Upper lobe of left lung (tissue), 6 donors: ENCODE measurements around the gene ADAM12. TPM values are rescaled to one million over a fixed set of nuclear protein-coding genes. Genes with fewer than 3 reads are reported as not detected.
A peak's percentile ranks its signal among the peaks of the same experiment; 100 is the strongest.

Source experiments
- ATAC-seq, 2 donors: fragments of 200-7000 bp; cut with Tn5 transposase; one replicate each; pipeline ENCODE4 v1.9.1; 2022; ENCODE audit warnings: mild to moderate bottlenecking in 2 of 2, moderate library complexity in 2 of 2; ENCODE audit not compliant: low FRiP score in 2 of 2
- DNase-seq, 2 donors: peaks; one replicate each; pipeline ENCODE4 v3.0.0-alpha.2; 2019 to 2020
- H3K27ac ChIP-seq, 4 donors: fragments of 200-600 bp; sonication (generic); one replicate each; pipeline ENCODE4 v1.5.1; 2016 to 2019
- H3K27me3 ChIP-seq, 4 donors: fragments of 200-600 bp; sonication (generic); one replicate each; pipeline ENCODE4 v1.5.1; 2017 to 2019
- H3K36me3 ChIP-seq, 4 donors: fragments of 200-600 bp; sonication (generic); one replicate each; pipeline ENCODE4 v1.5.1; 2016 to 2019
- H3K4me1 ChIP-seq, 4 donors: fragments of 200-600 bp; sonication (generic); one replicate each; pipeline ENCODE4 v1.5.1; 2018 to 2019
- H3K4me3 ChIP-seq, 4 donors: fragments of 200-600 bp; sonication (generic); one replicate each; pipeline ENCODE4 v1.5.1; 2017 to 2019; ENCODE audit warnings: mild to moderate bottlenecking in 2 of 4, moderate library complexity in 1 of 4
- H3K9me3 ChIP-seq, 4 donors: fragments of 200-600 bp; sonication (generic); one replicate each; pipeline ENCODE4 v1.5.1; 2018 to 2019
- EP300 ChIP-seq, 4 donors: sonication (generic); formaldehyde crosslinking; IDR thresholded peaks; one replicate each; pipeline ENCODE4 v1.5.1; 2017; ENCODE audit warnings: antibody characterized with exemption in 4 of 4, control low read depth in 2 of 4
- POLR2A ChIP-seq, 4 donors: fragments of 450-650 bp; IDR thresholded peaks; one replicate each; pipeline ENCODE4 v1.5.1; 2016 to 2017; ENCODE audit warnings: antibody characterized with exemption in 4 of 4, mild to moderate bottlenecking in 2 of 4
- POLR2AphosphoS5 ChIP-seq, 2 donors: sonication (generic); formaldehyde crosslinking; IDR thresholded peaks; one replicate each; pipeline ENCODE4 v1.5.1; 2017; ENCODE audit warnings: antibody characterized with exemption in 2 of 2
- WGBS, 2 donors: methylation state at CpG; one replicate each; pipeline ENCODE4 v1.1.5; 2017 to 2018; 5-methylcytosine and 5-hydroxymethylcytosine counted together
- total RNA-seq, 6 donors: library from RNA; depleted of rRNA in 4 of 6; stranded (reverse); fragments of >200 nt in 4 of 6; gene quantifications; one replicate each; pipeline versions ENCODE4 v1.1.0 to v1.2.1, GENCODE V29; 2016 to 2021
- TF ChIP-seq, protein P1 (sequence below), 6 experiments: fragments of 450-650 bp in 4 of 6; fragments of 200-600 bp in 2 of 6; sonication (generic) in 2 of 6; IDR thresholded peaks; one replicate each; pipeline ENCODE4 v1.5.1; 2016 to 2019; ENCODE audit warnings: antibody characterized with exemption in 6 of 6
- donor health status: DM: no; HTN: no; CAD: no; lungs with moderate emphysema.
- donor health status: DM: no; HTN: yes; CAD: no; lungs with severe emphysema.

The ADAM12 gene
- total RNA-seq, 6 donors from 2014 or later, result 0.44 to 3.7 (median 0.82) TPM

DNA sequence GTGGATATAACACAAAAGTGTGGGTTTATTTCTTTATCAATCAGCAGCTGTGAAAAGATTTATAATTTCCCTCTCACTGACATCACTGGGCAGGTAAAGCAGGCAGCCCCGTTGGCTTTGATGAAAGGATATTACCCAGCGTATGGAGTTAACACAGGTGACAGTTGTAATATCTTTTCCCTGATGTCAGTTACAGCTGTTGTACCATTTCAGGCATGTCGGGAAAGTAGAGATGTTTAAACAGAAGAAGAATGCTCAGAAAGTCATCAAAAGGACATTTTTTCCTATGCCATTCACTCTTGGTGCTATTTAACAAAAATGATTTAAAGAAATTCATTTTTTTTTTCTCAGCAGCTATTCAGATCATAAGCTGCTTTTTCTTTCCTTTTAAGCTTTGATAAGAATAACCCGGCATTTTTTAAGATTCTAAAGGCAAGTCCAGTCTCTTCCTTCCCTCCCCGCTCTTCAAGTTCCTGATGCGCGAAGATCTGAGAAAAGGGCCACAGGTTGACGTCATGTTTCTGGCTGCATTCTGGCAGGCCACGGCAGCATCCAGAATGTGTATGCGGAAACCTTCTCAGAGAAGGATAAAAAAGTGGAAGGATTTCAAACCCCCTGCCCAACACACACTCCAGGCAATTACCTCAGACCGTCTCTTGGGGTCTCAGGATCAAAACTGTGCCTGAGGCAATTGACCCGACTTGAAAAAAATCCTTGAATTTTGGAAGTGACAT is 32.5 kb upstream of the ADAM12 start:
- H3K27ac ChIP-seq, result no peak overlapping the region
- H3K27me3 ChIP-seq, result no peaks in the 10 kb centered on the region
- H3K4me1 ChIP-seq, result no peaks in the 10 kb centered on the region
- peak in 1 of 2 donors; percentile 15 for ATAC-seq
- no peak overlapping the region for H3K4me3 ChIP-seq
- WGBS, 2 donors, result 72 to 78% methylated on average over 12 of the region's 12 CpGs
- no peaks in the 10 kb centered on the region for H3K36me3 ChIP-seq
- no peak for DNase-seq
- H3K9me3 ChIP-seq, result peaks cover 0 to 18% (median 10%) of the 10 kb centered on the region in 4 donors
- TF ChIP-seq POLR2A (IDR thresholded peaks at IDR 0.05) (no peak), EP300 (IDR thresholded peaks at IDR 0.05) (no peak), POLR2AphosphoS5 (IDR thresholded peaks at IDR 0.05) (no peak)
- TF ChIP-seq, protein P1, sequence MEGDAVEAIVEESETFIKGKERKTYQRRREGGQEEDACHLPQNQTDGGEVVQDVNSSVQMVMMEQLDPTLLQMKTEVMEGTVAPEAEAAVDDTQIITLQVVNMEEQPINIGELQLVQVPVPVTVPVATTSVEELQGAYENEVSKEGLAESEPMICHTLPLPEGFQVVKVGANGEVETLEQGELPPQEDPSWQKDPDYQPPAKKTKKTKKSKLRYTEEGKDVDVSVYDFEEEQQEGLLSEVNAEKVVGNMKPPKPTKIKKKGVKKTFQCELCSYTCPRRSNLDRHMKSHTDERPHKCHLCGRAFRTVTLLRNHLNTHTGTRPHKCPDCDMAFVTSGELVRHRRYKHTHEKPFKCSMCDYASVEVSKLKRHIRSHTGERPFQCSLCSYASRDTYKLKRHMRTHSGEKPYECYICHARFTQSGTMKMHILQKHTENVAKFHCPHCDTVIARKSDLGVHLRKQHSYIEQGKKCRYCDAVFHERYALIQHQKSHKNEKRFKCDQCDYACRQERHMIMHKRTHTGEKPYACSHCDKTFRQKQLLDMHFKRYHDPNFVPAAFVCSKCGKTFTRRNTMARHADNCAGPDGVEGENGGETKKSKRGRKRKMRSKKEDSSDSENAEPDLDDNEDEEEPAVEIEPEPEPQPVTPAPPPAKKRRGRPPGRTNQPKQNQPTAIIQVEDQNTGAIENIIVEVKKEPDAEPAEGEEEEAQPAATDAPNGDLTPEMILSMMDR (IDR thresholded peaks at IDR 0.05), result no peak

- DNase-seq (no peak), ATAC-seq (no peak)
- Histone ChIP-seq H3K27ac (no peak overlapping the region), H3K9me3 (peaks cover 0 to 5% (median 0%) of the 10 kb centered on the region in 4 donors), H3K4me3 (no peak overlapping the region), H3K4me1 (no peaks in the 10 kb centered on the region), H3K36me3 (no peaks in the 10 kb centered on the region), H3K27me3 (no peaks in the 10 kb centered on the region)
- 83 to 84% methylated on average over 4 of the region's 4 CpGs for WGBS, 2 donors
- TF ChIP-seq POLR2A (IDR thresholded peaks at IDR 0.05) (no peak), EP300 (IDR thresholded peaks at IDR 0.05) (no peak), POLR2AphosphoS5 (IDR thresholded peaks at IDR 0.05) (no peak)
- TF ChIP-seq, protein P1 (IDR thresholded peaks at IDR 0.05), result no peak
Observed at GRCh38 chr10:126417220-126417825, 29.0 kb upstream of the ADAM12 start.

DNA sequence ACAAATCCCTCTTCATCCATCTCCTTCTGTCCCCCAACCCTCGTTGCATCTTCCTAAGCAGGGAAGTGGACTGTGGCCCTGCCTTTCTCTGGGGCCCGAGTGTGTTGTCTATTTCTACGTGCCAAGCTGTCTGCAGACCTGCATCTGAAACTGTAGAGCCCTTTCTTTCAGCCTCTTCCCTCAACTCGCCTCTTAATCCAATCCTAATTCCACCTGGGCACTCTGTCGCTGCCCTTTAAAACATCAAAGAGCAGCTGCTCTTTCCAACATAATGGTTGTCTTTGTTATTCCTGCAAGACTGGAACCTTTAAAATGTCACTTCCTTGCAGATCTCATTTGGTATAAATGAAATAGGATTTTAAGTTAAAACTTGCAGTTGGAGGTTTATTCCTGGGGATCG is 21.5 kb upstream of the ADAM12 start:
- Histone ChIP-seq H3K4me3 (no peak overlapping the region), H3K4me1 (no peaks in the 10 kb centered on the region), H3K36me3 (no peaks in the 10 kb centered on the region), H3K27me3 (no peaks in the 10 kb centered on the region), H3K9me3 (no peaks in the 10 kb centered on the region), H3K27ac (no peak overlapping the region)
- ATAC-seq (no peak), DNase-seq (no peak)
- TF ChIP-seq EP300 (IDR thresholded peaks at IDR 0.05), result no peak
- TF ChIP-seq, protein P1 (IDR thresholded peaks at IDR 0.05), result no peak
- 65 to 78% methylated on average over 6 of the region's 6 CpGs for WGBS, 2 donors

DNA sequence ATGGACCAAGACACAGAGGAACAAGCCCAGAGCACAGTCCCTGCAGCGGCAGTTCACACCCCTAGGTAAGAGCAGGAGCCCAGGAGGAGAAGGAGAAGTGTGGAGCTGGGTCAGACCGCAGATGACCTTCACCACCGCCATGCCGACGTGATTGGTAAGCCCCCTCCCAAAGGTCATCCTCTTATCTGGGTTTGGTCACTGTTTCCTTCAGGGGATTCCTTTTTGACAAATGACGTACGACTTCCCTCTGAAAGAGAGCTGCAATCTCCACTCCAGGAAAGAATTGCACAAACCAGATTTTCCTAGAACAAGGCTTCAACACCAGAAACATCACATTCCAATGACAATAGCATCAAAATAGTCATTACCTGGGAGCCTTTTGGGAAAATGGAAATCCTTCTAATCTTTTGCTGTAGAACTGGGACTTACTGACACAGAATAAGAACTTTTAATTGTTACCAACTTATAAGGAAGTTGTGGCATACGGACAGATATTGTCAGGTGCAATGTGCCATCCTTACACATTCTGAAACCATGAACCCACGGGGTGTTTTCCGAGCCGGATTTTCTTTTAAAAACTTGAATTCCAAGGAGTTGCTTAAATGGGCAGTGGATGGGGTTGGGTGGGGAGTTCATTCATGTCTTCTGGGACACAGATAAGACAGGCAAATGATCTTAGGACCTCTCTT is 20.8 kb upstream of the ADAM12 start:
- no peaks in the 10 kb centered on the region for H3K4me1 ChIP-seq
- no peak overlapping the region for H3K4me3 ChIP-seq
- TF ChIP-seq, protein P1 (IDR thresholded peaks at IDR 0.05), result no peak
- TF ChIP-seq EP300 (IDR thresholded peaks at IDR 0.05) (no peak), POLR2AphosphoS5 (IDR thresholded peaks at IDR 0.05) (no peak)
- no peaks in the 10 kb centered on the region for H3K9me3 ChIP-seq
- DNase-seq (no peak), ATAC-seq (no peak)
- 49 to 53% methylated on average over 11 of the region's 11 CpGs for WGBS, 2 donors
- H3K36me3 ChIP-seq, result no peaks in the 10 kb centered on the region
- no peak overlapping the region for H3K27ac ChIP-seq
- no peaks in the 10 kb centered on the region for H3K27me3 ChIP-seq
